Measurements from ENCODE around the gene MAP1LC3B2.

Gene MAP1LC3B2

GRCh38 chr12:116591855-116592637 is 32.9 kb downstream of the MAP1LC3B2 start:
- Histone ChIP-seq H3K4me3 (ENCODE audit: low read length) (no peak overlapping the region), H3K36me3 (ENCODE audit: control insufficient read depth, insufficient read depth, low read length) (no peaks in the 10 kb centered on the region), H3K27me3 (ENCODE audit: control insufficient read depth, insufficient read depth, low read length) (no peaks in the 10 kb centered on the region), H3K9ac (ENCODE audit: low read length) (no peak overlapping the region), H3K9me3 (ENCODE audit: control insufficient read depth, low read length) (no peaks in the 10 kb centered on the region), H3K4me1 (ENCODE audit: control insufficient read depth, insufficient read depth, low read length) (peaks cover 18% of the 10 kb centered on the region)

DNA sequence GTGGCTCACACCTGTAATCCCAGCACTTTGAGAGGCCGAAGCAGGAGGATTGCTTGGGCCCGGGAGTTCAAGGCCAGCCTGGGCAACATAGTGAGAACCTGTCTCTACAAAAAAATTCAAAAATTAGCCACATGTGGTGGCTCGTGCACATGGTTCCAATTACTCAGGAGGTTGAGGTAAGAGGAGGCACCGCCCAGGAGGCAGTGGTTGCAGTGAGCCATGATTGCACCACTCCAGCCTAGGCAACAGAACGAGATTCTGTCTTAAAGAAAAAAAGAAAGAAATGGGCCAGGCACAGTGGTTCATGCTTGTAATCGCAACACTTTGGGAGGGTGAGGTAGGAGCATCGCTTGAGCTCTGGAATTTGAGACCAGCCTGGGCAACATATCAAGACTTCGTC is 33.5 kb downstream of the MAP1LC3B2 start:
- Histone ChIP-seq H3K4me1 (ENCODE audit: control insufficient read depth, insufficient read depth, low read length) (peaks cover 14% of the 10 kb centered on the region), H3K36me3 (ENCODE audit: control insufficient read depth, insufficient read depth, low read length) (no peaks in the 10 kb centered on the region), H3K9ac (ENCODE audit: low read length) (no peak overlapping the region), H3K9me3 (ENCODE audit: control insufficient read depth, low read length) (no peaks in the 10 kb centered on the region), H3K4me3 (ENCODE audit: low read length) (no peak overlapping the region), H3K27me3 (ENCODE audit: control insufficient read depth, insufficient read depth, low read length) (no peaks in the 10 kb centered on the region)

GRCh38 chr12:116594325-116595038 is 35.3 kb downstream of the MAP1LC3B2 start:
- Histone ChIP-seq H3K9ac (ENCODE audit: low read length) (no peak overlapping the region), H3K9me3 (ENCODE audit: control insufficient read depth, low read length) (no peaks in the 10 kb centered on the region), H3K4me1 (ENCODE audit: control insufficient read depth, insufficient read depth, low read length) (peaks cover 26% of the 10 kb centered on the region), H3K4me3 (ENCODE audit: low read length) (no peak overlapping the region), H3K27me3 (ENCODE audit: control insufficient read depth, insufficient read depth, low read length) (no peaks in the 10 kb centered on the region), H3K36me3 (ENCODE audit: control insufficient read depth, insufficient read depth, low read length) (no peaks in the 10 kb centered on the region)

DNA sequence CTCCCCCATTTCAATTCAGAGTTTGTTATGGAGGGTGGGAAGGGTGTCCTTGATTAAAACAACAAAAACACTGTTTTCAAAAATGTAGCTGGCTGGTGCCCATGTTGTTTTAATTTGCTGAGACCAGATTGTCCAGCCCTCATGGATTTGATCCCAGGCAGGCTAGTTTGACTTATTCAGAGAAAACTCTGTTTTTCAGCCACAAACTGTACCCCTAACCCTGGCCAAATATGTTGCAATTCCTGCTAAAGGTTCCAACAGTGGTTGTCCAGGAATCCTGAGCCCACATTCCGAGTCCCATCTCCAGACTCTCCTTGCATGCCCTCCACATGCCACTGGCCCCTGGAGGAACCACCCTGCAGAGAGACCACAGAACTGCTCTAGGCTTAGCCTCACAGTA is 36.0 kb downstream of the MAP1LC3B2 start:
- Histone ChIP-seq H3K9me3 (ENCODE audit: control insufficient read depth, low read length) (no peaks in the 10 kb centered on the region), H3K36me3 (ENCODE audit: control insufficient read depth, insufficient read depth, low read length) (no peaks in the 10 kb centered on the region)

GRCh38 chr12:116595672-116596071 is 36.5 kb downstream of the MAP1LC3B2 start:
- Histone ChIP-seq H3K9ac (ENCODE audit: low read length) (no peak overlapping the region), H3K27me3 (ENCODE audit: control insufficient read depth, insufficient read depth, low read length) (no peaks in the 10 kb centered on the region), H3K4me1 (ENCODE audit: control insufficient read depth, insufficient read depth, low read length) (peaks cover 26% of the 10 kb centered on the region), H3K4me3 (ENCODE audit: low read length) (no peak overlapping the region), H3K9me3 (ENCODE audit: control insufficient read depth, low read length) (no peaks in the 10 kb centered on the region), H3K36me3 (ENCODE audit: control insufficient read depth, insufficient read depth, low read length) (no peaks in the 10 kb centered on the region)

More for the DNA sequence above, 36.0 kb downstream of the MAP1LC3B2 start:
- peaks cover 26% of the 10 kb centered on the region for H3K4me1 ChIP-seq (ENCODE audit: control insufficient read depth, insufficient read depth, low read length)
- H3K27me3 ChIP-seq (ENCODE audit: control insufficient read depth, insufficient read depth, low read length): no peaks in the 10 kb centered on the region
- H3K4me3 ChIP-seq (ENCODE audit: low read length): no peak overlapping the region
- H3K9ac ChIP-seq (ENCODE audit: low read length): no peak overlapping the region

- peaks cover 20% of the 10 kb centered on the region for H3K4me1 ChIP-seq (ENCODE audit: control insufficient read depth, insufficient read depth, low read length)
- H3K9ac ChIP-seq (ENCODE audit: low read length): no peak overlapping the region
- no peak overlapping the region for H3K4me3 ChIP-seq (ENCODE audit: low read length)
- H3K27me3 ChIP-seq (ENCODE audit: control insufficient read depth, insufficient read depth, low read length): no peaks in the 10 kb centered on the region
- no peaks in the 10 kb centered on the region for H3K9me3 ChIP-seq (ENCODE audit: control insufficient read depth, low read length)
- H3K36me3 ChIP-seq (ENCODE audit: control insufficient read depth, insufficient read depth, low read length): no peaks in the 10 kb centered on the region
Observed at GRCh38 chr12:116597886-116598285, 38.7 kb downstream of the MAP1LC3B2 start.

DNA sequence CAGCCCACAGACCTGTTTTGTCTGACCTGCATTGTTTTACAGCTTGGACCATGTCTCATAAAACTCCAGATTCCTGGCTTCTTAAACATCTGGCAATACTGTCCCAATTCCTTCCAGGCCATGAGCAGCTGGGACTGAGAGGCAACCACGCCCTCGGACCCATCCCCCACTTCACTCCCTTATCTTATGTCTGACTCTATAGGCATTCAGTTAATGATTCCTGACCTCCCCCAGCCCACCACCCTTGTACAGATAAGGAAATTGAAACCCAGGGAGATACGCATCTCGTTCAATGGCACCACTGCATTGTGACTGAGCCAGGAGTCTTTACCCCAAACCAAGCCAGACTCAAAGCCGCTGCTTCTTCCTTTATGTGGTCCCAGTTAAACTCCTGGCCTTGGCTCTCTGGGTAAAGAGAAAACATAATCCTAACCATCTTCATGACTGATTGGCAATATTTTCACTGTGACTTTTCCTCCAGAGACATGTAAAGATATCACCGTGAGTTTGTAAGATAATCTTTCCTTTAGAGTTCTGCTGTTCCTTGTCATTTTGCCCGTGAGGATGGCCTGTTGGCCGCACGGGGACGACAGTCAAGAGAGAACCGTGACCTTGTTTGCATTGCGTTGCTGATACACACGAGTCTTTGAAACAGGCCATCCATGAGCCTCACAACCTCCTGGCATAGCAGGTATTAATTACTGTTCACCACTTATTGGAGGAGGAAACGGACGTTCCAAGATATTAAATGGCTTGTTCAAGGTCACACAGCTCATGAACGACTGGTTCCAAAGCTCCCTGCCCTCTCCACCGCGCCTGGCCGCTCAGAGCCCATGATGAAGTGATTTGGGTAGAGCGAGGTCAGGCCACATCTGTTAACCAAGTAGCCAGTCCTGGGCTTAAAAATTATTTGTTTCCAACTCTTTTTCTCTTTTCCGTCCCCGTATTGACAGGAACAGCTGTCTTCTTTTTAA is 39.4 kb downstream of the MAP1LC3B2 start:
- no peaks in the 10 kb centered on the region for H3K27me3 ChIP-seq (ENCODE audit: control insufficient read depth, insufficient read depth, low read length)
- H3K4me1 ChIP-seq (ENCODE audit: control insufficient read depth, insufficient read depth, low read length): peaks cover 19% of the 10 kb centered on the region
- H3K9me3 ChIP-seq (ENCODE audit: control insufficient read depth, low read length): no peaks in the 10 kb centered on the region
- H3K9ac ChIP-seq (ENCODE audit: low read length): peak overlapping the region; percentile 62
- no peak overlapping the region for H3K4me3 ChIP-seq (ENCODE audit: low read length)
- no peaks in the 10 kb centered on the region for H3K36me3 ChIP-seq (ENCODE audit: control insufficient read depth, insufficient read depth, low read length)

- peaks cover 19% of the 10 kb centered on the region for H3K4me1 ChIP-seq (ENCODE audit: control insufficient read depth, insufficient read depth, low read length)
- no peaks in the 10 kb centered on the region for H3K9me3 ChIP-seq (ENCODE audit: control insufficient read depth, low read length)
- H3K27me3 ChIP-seq (ENCODE audit: control insufficient read depth, insufficient read depth, low read length): no peaks in the 10 kb centered on the region
- peak overlapping the region; percentile 62 for H3K9ac ChIP-seq (ENCODE audit: low read length)
- H3K4me3 ChIP-seq (ENCODE audit: low read length): no peak overlapping the region
- no peaks in the 10 kb centered on the region for H3K36me3 ChIP-seq (ENCODE audit: control insufficient read depth, insufficient read depth, low read length)
Observed at GRCh38 chr12:116599285-116600136, 40.3 kb downstream of the MAP1LC3B2 start.

DNA sequence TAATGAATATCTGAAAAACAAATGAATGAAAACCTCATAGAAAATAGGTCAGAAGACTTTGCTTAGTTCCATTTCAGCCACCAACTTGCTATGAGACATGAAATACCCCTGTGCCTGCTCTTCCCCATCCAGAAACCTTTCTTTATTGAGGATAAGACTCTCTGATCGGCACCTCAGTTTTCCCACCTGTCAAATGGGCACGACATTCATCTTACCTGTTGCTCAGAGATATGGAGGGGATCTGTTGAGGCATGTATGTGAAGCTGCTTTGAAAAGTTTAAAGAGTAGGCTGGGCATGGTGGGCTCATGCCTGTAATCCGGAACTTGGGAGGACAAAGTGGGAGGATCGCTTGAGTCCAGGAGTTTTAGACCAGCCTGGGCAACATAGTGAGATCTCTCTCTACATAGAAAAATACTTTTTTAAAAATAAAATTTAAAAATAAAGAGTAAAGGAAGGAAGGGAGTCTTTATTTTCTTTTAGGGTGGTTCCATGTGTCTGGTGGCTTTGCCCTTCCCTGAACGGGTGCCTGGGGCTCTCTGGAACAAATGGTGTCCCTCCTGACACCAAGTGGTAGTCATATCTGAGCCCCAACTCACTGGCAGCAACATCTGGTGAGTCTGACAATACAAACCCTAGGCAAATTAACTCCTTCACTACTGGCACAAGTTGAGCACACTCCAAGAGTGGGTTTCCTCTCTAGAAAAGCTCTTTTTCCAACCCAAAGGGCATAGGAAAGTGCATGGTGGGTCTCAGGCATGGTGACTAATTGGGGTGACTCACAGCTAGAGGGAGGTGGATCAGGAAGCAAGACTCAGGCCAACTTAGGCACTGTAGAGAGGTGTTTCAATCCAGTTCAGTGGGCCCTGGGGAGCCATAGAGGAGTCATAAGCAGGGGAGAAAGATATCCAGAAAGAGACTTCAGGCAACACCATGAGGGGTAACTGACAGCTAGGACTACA is 42.1 kb downstream of the MAP1LC3B2 start:
- H3K9me3 ChIP-seq (ENCODE audit: control insufficient read depth, low read length): no peaks in the 10 kb centered on the region
- no peaks in the 10 kb centered on the region for H3K27me3 ChIP-seq (ENCODE audit: control insufficient read depth, insufficient read depth, low read length)
- H3K4me3 ChIP-seq (ENCODE audit: low read length): no peak overlapping the region
- no peaks in the 10 kb centered on the region for H3K36me3 ChIP-seq (ENCODE audit: control insufficient read depth, insufficient read depth, low read length)
- H3K9ac ChIP-seq (ENCODE audit: low read length): no peak overlapping the region
- H3K4me1 ChIP-seq (ENCODE audit: control insufficient read depth, insufficient read depth, low read length): peaks cover 19% of the 10 kb centered on the region

DNA sequence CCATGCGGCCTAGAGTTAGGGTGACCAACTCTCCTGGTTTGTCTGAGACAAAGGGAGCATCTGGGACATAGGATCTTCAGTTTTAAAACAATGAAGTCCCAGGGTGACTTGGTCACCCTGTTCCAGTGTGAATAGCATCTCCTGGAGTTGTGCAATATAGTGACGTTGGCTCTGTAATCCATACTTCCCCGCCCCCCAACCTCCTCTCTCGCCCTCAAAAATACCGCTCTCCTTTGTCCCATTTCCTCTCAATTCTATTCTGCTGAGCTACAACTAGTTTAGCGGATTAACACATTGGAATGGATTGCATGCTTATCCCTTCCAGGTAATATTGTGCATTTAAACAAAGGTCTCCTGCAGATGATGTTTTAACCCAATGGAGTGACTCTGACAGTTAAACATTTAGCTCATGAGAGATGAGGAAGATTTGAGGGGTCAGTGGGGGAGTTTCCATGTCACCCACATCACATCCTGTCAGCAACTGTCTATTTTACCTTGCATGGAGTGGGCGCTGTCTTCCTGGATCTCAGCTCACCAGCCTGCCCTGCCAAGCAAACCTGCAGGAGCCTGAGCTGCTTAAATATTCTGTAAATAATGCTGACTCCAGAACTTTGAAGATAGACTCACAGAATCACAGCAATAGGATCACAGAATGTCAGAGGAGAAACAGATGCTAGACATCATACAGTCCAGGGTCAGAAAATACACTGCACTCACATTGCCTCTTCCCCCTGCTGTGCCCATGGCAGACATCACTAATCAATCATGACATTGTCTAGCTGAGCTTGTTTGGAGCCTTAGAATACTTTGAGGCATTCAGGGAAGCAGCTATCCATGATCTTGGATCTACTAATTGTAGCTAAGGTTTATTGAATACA is 43.0 kb downstream of the MAP1LC3B2 start:
- Histone ChIP-seq H3K9ac (ENCODE audit: low read length) (no peak overlapping the region), H3K4me3 (ENCODE audit: low read length) (no peak overlapping the region), H3K27me3 (ENCODE audit: control insufficient read depth, insufficient read depth, low read length) (no peaks in the 10 kb centered on the region), H3K9me3 (ENCODE audit: control insufficient read depth, low read length) (no peaks in the 10 kb centered on the region), H3K4me1 (ENCODE audit: control insufficient read depth, insufficient read depth, low read length) (peaks cover 19% of the 10 kb centered on the region), H3K36me3 (ENCODE audit: control insufficient read depth, insufficient read depth, low read length) (no peaks in the 10 kb centered on the region)
